CD4-positive, alpha-beta T cell treated with Interleukin-2 at 100 ng/mL for 4 hours (primary cell): ENCODE results near the gene BPHL.
"Not testable (repeated sequence)": the region's sequence is repeated elsewhere in the genome, so short reads cannot be mapped to it uniquely, and the experiment has no call there.

ENCODE experiments used
- DNase-seq: peaks from one replicate; pipeline ENCODE4 v3.0.0-alpha.2; 2020; ENCODE audit warnings: low spot score

Gene BPHL

DNA sequence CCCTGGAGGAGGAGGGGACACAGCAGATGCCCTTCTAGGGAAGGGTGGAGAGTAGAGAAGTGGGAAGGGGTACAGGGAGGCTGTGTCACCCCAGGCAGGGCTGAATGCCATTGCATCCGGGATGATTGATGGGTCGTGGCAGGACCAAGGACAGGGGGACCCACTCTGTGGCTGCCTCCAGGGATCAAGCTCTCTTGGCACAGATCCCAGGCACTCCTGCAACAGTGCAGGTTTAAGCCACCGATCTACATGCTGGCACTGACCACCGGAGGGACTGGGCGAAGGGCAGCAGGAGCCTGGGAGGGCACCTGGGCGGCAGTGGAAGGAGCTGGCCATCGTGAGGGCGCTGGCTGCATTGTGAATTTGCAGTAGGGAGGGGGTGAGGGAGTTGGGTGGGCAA lies 61.4 kb downstream of the BPHL start:
- DNase-seq = not testable (repeated sequence)

DNA sequence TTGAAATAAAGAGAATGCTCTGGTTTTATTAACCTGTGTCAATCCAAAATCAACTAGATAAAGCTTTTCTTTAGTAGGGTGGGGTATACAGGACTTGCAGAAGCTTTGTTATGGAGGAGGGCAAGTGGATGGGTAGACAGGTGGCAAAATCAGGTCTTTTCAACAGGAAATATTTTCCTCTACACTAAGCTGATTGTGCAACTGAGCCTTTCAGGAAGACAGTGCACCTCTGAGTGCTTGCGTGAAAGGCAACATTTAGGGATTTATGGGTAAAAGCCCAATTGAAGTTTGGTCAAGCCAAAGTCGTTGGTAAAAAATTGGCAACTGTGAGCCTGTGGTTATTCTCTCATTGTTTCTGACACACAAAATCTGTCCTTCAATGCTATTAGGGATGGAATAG lies 62.6 kb downstream of the BPHL start:
- no peak for DNase-seq

DNA sequence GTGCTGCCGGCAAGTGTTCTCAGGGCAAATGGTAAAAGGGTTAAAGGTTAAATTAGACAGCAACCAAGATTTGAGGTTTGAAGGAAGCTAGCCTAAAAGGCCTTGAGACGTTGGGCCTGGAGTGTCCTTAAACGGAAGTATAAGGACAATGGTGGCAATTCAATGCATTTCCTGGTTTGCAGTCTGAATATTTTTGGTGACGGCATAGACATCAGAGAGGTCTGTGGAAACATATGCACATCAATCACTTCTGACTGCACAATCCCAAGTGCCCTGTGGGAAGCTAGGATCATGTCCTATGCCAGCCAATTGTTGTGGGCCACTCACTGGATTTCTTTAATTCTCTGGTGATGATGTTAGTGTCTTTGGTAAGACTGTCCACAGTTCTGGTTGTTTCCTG lies 64.6 kb downstream of the BPHL start:
- DNase-seq = no peak

DNA sequence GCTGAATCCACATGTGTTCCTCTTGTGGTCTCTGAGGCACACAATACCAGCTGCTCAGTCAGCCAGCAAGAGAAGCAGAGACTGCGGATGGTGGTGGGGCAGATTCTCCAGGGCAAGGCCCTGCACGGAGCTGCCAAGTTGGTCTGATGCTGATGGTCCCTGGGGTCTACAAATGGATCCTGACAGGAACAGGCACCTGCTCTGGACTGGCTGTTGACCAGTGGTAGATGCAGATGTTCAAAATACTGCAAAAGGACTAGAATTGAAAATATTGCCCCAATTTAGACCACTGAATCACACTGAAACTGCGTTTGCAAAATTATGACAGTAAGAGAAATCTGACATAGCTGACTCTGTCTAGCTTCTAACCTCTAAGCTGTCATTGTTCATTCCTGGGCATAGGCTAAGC lies 68.5 kb downstream of the BPHL start:
- DNase-seq = no peak

DNA sequence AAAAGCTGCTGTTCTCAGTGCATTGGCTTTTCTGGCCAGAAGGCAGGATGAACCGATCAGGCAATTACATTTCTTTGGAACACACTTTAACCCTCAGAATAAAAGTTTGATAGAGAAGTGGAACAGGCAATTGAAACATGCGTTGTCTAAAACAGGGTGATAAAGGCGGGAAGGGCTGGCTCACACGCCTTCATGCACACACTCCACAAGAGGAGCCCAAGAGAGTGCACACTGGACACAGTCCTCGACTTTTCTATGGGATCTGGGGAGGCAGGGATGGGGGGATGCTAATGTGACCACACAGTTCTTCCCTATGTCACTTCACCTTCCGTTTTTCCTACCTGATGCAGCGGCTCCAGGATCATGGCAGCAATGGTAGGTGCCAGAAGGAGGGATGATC lies 69.8 kb downstream of the BPHL start:
- DNase-seq = no peak

DNA sequence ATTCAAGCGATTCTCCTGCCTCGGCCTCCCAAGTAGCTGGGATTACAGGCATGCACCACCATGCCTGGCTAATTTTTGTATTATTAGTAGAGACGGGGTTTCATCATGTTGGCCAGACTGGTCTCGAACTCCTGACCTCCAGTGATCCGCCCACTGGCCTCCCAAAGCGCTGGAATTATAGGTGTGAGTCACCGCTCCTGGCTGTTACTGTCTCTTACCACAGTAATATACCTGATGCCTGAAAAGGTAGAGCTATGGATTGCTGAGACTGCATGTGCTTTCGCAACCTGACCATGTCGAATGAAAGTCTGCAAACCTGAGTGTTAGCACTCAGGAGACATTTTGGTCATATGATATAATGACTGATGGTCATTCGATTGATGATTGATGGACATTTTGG lies 70.7 kb downstream of the BPHL start:
- DNase-seq = not testable (repeated sequence)

DNA sequence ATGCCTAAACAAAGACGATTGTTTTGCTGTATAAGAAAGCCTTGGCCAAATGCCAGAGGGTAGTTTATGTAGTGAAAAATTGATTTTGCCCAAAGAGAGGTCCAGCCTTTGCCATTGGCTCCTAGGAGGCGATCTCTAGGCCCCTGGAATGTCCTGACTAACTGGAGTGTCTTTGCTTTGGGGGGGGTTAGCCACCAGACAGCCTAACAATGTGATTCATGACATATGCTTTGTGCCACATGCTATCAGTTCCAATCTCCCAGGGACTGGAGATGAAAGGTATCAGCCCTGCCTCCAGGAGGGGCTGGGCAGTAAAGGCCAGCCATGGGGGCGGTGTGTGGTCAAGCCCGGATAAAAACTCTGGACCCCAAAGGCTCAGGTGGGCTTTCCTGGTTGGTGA lies 71.5 kb downstream of the BPHL start:
- DNase-seq = no peak

DNA sequence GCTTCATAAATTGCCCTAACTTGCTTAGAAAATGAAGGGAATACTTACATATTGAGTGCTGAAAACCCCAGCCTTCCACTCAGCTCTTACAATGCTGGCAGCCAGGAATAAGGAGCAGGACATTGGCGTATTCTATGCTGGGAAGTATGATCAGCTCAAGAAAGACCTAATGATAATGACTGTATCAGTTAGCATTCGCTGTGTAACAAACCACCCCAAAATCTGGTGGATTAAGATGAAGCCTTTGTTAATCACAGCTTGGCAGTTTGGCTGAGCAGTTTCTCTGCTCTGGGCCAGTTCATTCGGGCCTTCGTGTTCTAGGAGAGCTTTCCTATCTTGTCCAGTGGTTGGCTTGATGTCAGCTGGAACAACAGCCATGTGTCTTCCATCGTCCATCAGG lies 72.3 kb downstream of the BPHL start:
- DNase-seq = no peak

DNA sequence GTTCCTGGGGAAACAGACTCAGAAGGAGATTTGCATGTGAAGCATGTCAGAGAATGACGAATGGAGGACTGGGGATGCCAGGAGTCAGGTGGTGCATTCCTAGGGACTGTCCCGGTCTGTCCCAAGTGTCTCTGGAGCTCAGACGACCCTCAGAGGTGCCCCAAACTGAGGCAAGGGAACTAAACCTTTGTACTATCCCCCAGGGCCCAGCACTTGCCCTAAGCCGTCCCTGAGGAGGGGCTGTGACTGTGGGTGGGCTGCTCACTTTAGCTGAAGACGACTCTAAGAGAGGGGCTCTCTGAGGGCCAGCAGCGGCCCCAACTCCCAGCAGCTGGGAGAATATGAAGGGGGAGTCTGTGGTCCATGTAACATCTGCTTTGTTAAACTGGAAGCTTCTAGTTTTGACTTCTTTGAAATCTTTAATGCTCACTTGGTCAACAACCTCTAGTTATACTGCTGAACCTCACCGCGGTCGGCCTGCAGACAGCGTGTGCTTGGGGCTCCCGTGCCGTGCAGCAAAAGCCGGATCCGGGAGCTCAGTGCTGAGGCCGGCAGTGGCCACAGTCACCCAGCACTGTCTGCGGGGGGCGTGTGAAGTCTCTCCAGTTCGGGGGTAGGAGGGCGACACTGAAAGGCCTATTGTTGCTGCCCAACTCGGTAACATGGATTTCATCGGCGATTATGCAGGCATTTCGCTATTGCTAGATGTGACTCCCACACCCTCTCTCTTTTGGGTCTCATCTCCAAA lies 74.8 kb downstream of the BPHL start:
- no peak for DNase-seq

DNA sequence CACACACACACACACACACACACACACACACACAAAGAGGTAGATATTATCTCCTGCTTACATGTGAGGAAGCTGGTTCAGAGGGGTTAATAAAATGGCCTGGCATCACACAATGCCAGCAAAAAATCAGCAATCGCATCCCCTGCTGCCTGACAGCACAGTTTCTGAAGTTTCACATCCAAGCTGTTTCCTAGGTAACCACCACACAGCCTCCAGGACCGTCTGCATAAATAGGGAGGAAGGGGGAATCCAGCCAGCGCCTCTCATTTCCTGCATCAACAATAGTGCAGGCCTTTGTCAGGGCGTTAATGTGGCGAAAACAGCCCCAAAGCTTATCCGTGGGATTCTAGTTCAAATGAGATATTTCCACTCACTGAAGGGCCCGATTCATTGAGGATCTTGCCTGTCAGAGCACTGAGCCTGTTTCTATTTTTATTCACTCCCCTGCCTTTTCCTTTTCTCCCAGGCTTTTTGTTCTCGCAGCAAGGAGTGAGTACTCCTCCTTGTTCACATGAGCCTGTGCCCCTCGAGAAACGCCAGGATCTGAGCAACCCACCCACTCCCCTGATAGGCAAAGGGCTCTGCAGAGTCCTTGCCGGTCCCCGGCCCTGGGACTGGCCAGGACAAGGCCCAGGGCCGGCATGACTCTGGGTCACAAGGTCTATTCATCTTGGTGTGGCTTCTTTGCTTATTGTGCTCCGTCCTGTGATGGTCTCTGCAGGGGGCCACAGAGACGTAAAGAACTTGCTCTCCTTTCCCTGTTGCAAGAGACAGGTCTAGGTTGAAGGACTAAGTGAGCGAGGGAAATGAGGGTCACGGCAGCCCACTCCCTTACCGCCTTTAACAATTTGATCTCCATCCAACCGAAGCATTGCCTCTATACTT lies 76.3 kb downstream of the BPHL start:
- DNase-seq = no peak

DNA sequence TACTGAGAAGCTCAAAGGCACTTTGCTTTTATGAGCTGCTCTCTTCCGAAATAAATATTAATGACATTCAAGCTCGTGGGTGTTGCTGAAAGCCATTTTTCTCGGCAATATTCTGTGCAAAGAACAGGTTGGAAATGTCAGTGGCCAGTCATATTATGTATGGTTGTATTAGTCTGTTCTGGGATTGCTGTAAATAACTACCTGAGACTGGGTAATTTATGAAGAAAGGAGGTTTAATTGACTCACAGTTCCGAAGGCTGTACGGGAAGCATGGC lies 76.8 kb downstream of the BPHL start:
- DNase-seq = no peak

DNA sequence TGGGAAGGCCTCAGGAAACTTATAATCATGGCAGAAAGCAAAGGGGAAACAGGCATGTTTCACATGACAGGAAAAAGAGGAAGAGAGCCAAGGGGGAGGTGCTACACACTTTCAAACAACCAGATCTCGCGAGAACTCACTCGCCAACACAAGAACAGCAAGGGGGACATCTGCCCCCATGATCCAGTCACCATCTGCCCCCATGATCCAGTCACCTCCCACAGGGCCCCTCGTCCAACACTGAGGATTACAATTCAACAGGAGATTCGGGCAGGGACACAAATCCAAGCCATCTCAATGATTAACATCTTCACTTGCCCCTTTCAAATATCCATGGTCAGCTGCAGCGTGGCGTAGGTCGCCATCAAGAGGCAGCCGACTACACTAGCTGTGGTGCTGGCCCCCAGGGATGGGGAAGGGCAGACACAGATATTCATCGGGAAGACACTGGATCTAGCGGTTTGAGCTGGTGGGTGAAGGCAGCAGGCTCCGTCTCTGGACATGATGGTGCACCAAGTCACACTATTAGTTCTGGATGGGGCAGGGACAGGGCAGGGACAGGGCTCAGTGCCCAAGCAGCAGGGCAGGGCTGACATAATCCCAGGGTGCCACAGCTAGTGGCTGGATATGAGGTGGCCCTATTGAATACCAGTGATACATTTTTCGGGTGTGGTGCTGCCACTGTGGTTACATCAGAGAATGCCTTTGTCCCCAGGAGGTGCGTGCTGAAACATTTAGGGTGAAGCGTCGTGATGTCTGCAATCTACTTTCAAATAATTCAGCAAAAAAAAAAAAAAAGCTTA lies 77.4 kb downstream of the BPHL start:
- no peak for DNase-seq

DNA sequence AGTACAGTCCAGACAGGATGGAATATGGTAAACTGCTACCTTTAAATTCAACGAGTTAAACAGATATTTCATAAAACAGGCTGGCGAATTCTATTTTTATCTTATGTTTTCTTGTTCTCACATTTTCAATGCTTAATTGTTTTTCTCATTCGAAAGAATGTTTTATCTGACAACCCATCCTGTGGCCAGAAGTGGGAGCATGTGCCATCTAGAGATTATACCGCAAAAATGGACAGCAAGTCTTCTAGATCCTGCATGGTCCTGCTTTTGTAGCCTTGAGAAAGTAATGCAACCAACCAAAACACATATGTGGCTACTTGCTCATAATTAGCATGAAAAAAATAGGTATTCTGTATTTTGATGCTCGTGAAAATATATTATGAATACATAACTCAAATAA lies 78.3 kb downstream of the BPHL start:
- DNase-seq = no peak

DNA sequence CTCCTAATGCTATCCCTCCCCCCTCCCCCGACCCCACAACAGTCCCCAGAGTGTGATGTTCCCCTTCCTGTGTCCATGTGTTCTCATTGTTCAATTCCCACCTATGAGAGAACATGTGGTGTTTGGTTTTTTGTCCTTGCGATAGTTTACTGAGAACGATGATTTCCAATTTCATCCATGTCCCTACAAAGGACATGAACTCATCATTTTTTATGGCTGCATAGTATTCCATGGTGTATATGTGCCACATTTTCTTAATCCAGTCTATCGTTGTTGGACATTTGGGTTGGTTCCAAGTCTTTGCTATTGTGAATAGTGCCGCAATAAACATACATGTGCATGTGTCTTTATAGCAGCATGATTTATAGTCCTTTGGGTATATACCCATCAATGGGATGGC lies 79.2 kb downstream of the BPHL start:
- DNase-seq = not testable (repeated sequence)

DNA sequence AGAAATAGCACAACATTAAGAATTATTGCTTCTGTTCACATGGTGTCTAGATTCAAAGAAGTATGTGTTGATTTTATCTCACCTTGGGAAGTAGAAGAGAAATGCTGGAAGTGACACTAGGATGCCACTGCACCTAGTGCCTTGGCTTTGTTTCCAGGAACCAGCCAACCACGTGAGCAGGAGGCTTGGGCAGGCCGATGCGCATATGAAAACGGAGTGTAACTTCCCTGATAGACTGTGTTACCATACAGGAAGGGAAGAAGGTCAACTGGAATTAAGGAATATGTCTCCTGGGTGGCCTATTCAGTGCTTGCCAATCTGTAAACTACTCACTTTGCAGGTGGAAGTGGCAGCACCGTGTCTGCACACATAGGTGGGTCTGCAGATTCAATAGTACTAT lies 80.9 kb downstream of the BPHL start:
- no peak for DNase-seq

DNA sequence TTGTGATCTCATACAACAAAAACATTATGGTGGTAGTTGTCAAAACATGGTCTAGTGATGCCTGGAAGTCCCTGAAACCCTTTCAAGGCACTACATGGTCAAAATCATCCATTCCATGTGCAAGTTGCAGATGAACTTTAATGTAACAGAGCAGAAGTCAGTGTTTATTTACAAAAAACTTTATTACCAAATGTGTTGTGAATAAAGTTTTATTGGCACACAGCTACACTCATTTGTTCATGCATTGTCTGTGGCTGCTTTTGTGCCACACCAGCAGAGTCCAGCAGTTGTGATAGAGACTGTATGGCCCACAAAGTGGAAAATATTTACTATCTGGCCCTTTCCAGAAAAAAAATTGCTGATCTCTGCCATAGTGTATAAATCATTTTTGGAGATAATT lies 82.2 kb downstream of the BPHL start:
- DNase-seq = no peak

DNA sequence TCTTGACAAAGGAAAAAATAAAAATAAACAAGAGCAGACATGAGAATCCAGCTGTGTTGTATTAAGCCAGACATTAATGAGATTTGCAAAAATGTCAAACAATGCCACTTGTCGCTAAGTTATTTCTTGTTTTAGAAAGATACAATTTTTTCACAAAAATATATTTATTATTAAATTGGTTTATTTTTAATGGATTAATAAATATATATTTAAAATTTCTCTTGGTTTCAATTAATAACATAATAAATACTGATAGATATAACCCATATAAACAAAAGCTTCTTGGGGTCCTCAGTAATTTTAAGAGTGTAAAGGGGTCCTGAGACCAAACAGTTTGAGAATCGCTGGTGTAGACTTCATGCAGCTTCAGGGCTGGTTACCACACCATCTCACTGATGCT lies 82.9 kb downstream of the BPHL start:
- no peak for DNase-seq
